Measurements from ENCODE around the gene UBB.
A peak's percentile ranks its signal among the peaks of the same experiment; 100 is the strongest.

UBB gene

GRCh38 chr17:16380640-16381495 lies at the start of gene UBB:
TSS of gene UBB (plus strand) at chr17:16381091. CDS start at chr17:16381908, 817 bp downstream.
- Histone ChIP-seq H3K4me3 (ENCODE audit: low read depth, low read length) (peak within 1 kb of the TSS; percentile 94), H3K9me3 (ENCODE audit: control insufficient read depth, insufficient read depth, low read length) (no peaks in the 10 kb centered on the region), H3K27me3 (ENCODE audit: control insufficient read depth, insufficient read depth, low read length) (no peaks in the 10 kb centered on the region), H3K4me1 (ENCODE audit: control insufficient read depth, insufficient read depth, low read length) (no peaks in the 10 kb centered on the region), H3K9ac (ENCODE audit: low read depth, low read length) (peak within 1 kb of the TSS; percentile 93), H3K36me3 (ENCODE audit: control insufficient read depth, insufficient read depth, low read length) (peaks cover 7% of the 10 kb centered on the region)

DNA sequence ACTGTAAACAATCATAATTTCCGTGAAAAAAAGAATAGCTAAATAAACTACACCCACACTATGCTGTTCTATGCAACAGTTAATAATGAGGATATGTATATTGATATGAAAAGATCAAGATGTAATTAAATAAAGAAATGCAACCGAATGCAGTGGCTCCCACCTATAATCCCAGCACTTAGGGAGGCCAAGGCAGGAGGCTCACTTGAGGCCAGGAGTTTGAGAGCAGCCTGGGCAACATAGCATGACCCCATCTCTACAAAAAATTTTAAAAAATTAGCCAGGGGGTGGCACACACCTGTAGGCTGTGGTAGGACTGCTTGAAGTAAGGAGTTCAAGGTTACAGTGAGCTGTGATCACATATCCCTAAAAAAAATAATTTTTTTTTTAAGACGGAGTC lies 42.5 kb upstream of the UBB start:
- H3K4me3 ChIP-seq (ENCODE audit: low read depth, low read length) = no peak overlapping the region
- H3K36me3 ChIP-seq (ENCODE audit: control insufficient read depth, insufficient read depth, low read length) = peaks cover 4% of the 10 kb centered on the region
- H3K27me3 ChIP-seq (ENCODE audit: control insufficient read depth, insufficient read depth, low read length) = no peaks in the 10 kb centered on the region
- H3K9me3 ChIP-seq (ENCODE audit: control insufficient read depth, insufficient read depth, low read length) = no peaks in the 10 kb centered on the region
- no peak overlapping the region for H3K9ac ChIP-seq (ENCODE audit: low read depth, low read length)
- no peaks in the 10 kb centered on the region for H3K4me1 ChIP-seq (ENCODE audit: control insufficient read depth, insufficient read depth, low read length)

DNA sequence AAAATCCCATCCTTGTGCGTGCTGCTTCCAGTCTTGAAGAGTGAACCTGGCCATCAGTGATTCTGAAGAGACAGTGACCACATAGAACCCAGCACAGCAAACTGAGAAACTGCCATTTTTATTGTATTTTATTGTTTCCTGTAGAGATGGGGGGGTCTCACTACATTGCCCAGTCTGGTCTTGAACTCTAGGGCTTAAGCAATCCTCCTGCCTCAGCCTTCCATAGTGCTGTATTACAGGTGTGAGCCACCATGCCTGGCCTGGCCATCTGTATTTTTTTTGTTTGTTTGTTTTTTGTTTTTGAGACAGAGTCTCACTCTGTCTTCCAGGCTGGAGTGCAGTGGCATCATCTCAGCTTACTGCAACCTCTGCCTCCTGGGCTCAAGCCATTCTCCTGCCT lies 41.5 kb upstream of the UBB start:
- H3K4me3 ChIP-seq (ENCODE audit: low read depth, low read length) = no peak overlapping the region
- no peaks in the 10 kb centered on the region for H3K9me3 ChIP-seq (ENCODE audit: control insufficient read depth, insufficient read depth, low read length)
- H3K27me3 ChIP-seq (ENCODE audit: control insufficient read depth, insufficient read depth, low read length) = no peaks in the 10 kb centered on the region
- H3K36me3 ChIP-seq (ENCODE audit: control insufficient read depth, insufficient read depth, low read length) = peaks cover 12% of the 10 kb centered on the region
- H3K4me1 ChIP-seq (ENCODE audit: control insufficient read depth, insufficient read depth, low read length) = no peaks in the 10 kb centered on the region
- no peak overlapping the region for H3K9ac ChIP-seq (ENCODE audit: low read depth, low read length)

DNA sequence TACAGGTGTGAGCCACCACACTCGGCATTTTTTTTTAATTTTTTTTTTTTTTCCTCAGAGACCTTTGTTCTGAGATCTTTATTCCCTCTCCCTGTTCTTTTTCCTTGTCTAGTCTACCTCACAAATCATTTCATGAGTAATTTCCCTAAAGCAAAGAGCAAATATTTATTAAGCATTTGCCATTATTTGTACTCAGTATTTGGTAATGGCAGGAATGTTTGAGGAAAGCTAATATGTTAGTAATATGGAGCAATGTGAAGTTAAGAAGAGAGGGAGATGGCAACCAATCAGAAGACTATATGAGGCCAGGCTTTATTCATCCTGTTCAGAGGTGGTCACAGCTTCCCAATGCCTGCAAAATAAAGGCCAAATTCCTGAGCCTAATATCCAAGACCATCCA lies 40.9 kb upstream of the UBB start:
- H3K4me1 ChIP-seq (ENCODE audit: control insufficient read depth, insufficient read depth, low read length) = no peaks in the 10 kb centered on the region
- peaks cover 12% of the 10 kb centered on the region for H3K36me3 ChIP-seq (ENCODE audit: control insufficient read depth, insufficient read depth, low read length)
- H3K9me3 ChIP-seq (ENCODE audit: control insufficient read depth, insufficient read depth, low read length) = no peaks in the 10 kb centered on the region
- no peaks in the 10 kb centered on the region for H3K27me3 ChIP-seq (ENCODE audit: control insufficient read depth, insufficient read depth, low read length)
- H3K9ac ChIP-seq (ENCODE audit: low read depth, low read length) = no peak overlapping the region
- no peak overlapping the region for H3K4me3 ChIP-seq (ENCODE audit: low read depth, low read length)

- Histone ChIP-seq H3K9me3 (ENCODE audit: control insufficient read depth, insufficient read depth, low read length) (no peaks in the 10 kb centered on the region), H3K9ac (ENCODE audit: low read depth, low read length) (no peak overlapping the region), H3K36me3 (ENCODE audit: control insufficient read depth, insufficient read depth, low read length) (peaks cover 16% of the 10 kb centered on the region), H3K27me3 (ENCODE audit: control insufficient read depth, insufficient read depth, low read length) (no peaks in the 10 kb centered on the region), H3K4me1 (ENCODE audit: control insufficient read depth, insufficient read depth, low read length) (no peaks in the 10 kb centered on the region), H3K4me3 (ENCODE audit: low read depth, low read length) (no peak overlapping the region)
Observed at GRCh38 chr17:16342979-16343378, 37.9 kb upstream of the UBB start.

- H3K4me1 ChIP-seq (ENCODE audit: control insufficient read depth, insufficient read depth, low read length) = no peaks in the 10 kb centered on the region
- H3K36me3 ChIP-seq (ENCODE audit: control insufficient read depth, insufficient read depth, low read length) = peaks cover 18% of the 10 kb centered on the region
- no peak overlapping the region for H3K9ac ChIP-seq (ENCODE audit: low read depth, low read length)
- H3K4me3 ChIP-seq (ENCODE audit: low read depth, low read length) = no peak overlapping the region
- no peaks in the 10 kb centered on the region for H3K27me3 ChIP-seq (ENCODE audit: control insufficient read depth, insufficient read depth, low read length)
- no peaks in the 10 kb centered on the region for H3K9me3 ChIP-seq (ENCODE audit: control insufficient read depth, insufficient read depth, low read length)
Observed at GRCh38 chr17:16343569-16343968, 37.3 kb upstream of the UBB start.

DNA sequence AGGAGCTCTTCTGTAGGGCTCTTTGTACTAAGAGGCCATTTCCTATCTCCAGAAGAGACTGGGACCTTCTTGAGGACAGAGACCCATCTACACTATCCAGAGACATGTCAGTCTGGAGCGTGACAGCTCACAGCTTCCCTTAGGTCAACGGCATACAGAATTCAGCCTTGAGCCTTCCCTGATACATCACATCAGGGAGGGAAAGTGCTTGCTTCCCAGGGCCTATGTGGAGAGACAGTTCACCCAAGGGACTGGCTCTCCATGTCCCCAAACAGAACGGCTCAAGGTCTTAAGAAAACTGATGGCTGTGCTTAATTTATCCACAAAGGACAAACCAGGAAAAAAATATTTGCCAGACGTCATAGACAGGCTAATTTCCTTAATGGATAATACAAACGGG lies 35.3 kb upstream of the UBB start:
- no peaks in the 10 kb centered on the region for H3K4me1 ChIP-seq (ENCODE audit: control insufficient read depth, insufficient read depth, low read length)
- peaks cover 23% of the 10 kb centered on the region for H3K36me3 ChIP-seq (ENCODE audit: control insufficient read depth, insufficient read depth, low read length)
- no peaks in the 10 kb centered on the region for H3K9me3 ChIP-seq (ENCODE audit: control insufficient read depth, insufficient read depth, low read length)
- no peaks in the 10 kb centered on the region for H3K27me3 ChIP-seq (ENCODE audit: control insufficient read depth, insufficient read depth, low read length)
- H3K4me3 ChIP-seq (ENCODE audit: low read depth, low read length) = no peak overlapping the region
- no peak overlapping the region for H3K9ac ChIP-seq (ENCODE audit: low read depth, low read length)

DNA sequence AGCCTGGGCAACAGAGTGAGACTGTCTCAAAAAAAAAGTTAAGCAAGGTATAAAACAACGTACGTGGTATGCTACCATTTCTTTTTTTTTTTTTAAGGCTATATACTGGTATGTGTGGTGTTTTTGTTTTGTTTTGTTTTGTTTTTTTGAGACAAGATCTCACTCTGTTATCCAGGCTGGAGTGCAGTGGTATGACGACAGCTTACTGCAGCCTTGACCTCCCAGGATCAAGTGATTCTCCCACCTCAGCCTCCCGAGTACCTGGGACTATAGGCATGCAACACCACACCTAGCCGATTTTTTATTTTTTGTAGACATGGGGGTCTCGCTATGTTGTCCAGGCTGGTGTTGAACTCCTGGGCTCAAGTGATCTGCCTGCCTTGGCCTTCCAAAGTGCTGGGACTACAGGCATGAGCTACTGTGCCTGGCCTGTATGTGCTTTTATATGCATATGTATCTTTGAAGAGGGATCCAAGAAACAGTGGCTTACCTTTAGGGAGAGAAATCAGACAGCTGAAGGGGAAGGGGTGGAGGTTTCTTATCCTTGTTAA lies 34.1 kb upstream of the UBB start:
- Histone ChIP-seq H3K4me1 (ENCODE audit: control insufficient read depth, insufficient read depth, low read length) (no peaks in the 10 kb centered on the region), H3K9me3 (ENCODE audit: control insufficient read depth, insufficient read depth, low read length) (no peaks in the 10 kb centered on the region), H3K9ac (ENCODE audit: low read depth, low read length) (no peak overlapping the region), H3K27me3 (ENCODE audit: control insufficient read depth, insufficient read depth, low read length) (peaks cover 2% of the 10 kb centered on the region), H3K36me3 (ENCODE audit: control insufficient read depth, insufficient read depth, low read length) (peaks cover 23% of the 10 kb centered on the region), H3K4me3 (ENCODE audit: low read depth, low read length) (no peak overlapping the region)

DNA sequence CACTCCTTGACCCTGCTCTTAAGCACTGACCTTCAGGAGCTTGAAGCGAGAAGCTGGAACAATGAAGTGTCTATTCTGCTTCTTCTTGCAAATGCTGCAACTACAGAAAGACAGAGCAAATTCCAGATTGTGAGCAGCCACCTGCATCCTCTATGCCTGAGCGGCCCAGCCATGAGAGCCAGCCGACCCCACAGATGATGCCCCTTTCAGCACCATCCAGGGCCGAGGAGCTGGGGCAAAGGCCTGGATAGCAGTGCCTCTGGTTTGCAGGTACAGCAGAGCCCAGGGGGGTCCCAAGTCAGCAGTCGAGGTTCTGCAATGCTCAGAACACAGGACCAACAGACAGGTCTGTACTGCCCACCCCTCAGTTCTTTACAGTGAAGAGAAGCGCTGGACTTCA lies 32.3 kb upstream of the UBB start:
- no peaks in the 10 kb centered on the region for H3K4me1 ChIP-seq (ENCODE audit: control insufficient read depth, insufficient read depth, low read length)
- peaks cover 19% of the 10 kb centered on the region for H3K36me3 ChIP-seq (ENCODE audit: control insufficient read depth, insufficient read depth, low read length)
- no peaks in the 10 kb centered on the region for H3K9me3 ChIP-seq (ENCODE audit: control insufficient read depth, insufficient read depth, low read length)
- H3K27me3 ChIP-seq (ENCODE audit: control insufficient read depth, insufficient read depth, low read length) = peaks cover 10% of the 10 kb centered on the region
- no peak overlapping the region for H3K9ac ChIP-seq (ENCODE audit: low read depth, low read length)
- no peak overlapping the region for H3K4me3 ChIP-seq (ENCODE audit: low read depth, low read length)

- Histone ChIP-seq H3K9me3 (ENCODE audit: control insufficient read depth, insufficient read depth, low read length) (no peaks in the 10 kb centered on the region), H3K36me3 (ENCODE audit: control insufficient read depth, insufficient read depth, low read length) (peaks cover 11% of the 10 kb centered on the region), H3K27me3 (ENCODE audit: control insufficient read depth, insufficient read depth, low read length) (peaks cover 10% of the 10 kb centered on the region), H3K4me3 (ENCODE audit: low read depth, low read length) (no peak overlapping the region), H3K4me1 (ENCODE audit: control insufficient read depth, insufficient read depth, low read length) (no peaks in the 10 kb centered on the region), H3K9ac (ENCODE audit: low read depth, low read length) (no peak overlapping the region)
Observed at GRCh38 chr17:16349431-16349830, 31.5 kb upstream of the UBB start.

GRCh38 chr17:16351831-16352230 lies 29.1 kb upstream of the UBB start:
- H3K9me3 ChIP-seq (ENCODE audit: control insufficient read depth, insufficient read depth, low read length) = no peaks in the 10 kb centered on the region
- peak overlapping the region; percentile 84 for H3K4me3 ChIP-seq (ENCODE audit: low read depth, low read length)
- peaks cover 10% of the 10 kb centered on the region for H3K36me3 ChIP-seq (ENCODE audit: control insufficient read depth, insufficient read depth, low read length)
- H3K27me3 ChIP-seq (ENCODE audit: control insufficient read depth, insufficient read depth, low read length) = peaks cover 19% of the 10 kb centered on the region
- H3K9ac ChIP-seq (ENCODE audit: low read depth, low read length) = peak overlapping the region; percentile 76
- H3K4me1 ChIP-seq (ENCODE audit: control insufficient read depth, insufficient read depth, low read length) = no peaks in the 10 kb centered on the region

DNA sequence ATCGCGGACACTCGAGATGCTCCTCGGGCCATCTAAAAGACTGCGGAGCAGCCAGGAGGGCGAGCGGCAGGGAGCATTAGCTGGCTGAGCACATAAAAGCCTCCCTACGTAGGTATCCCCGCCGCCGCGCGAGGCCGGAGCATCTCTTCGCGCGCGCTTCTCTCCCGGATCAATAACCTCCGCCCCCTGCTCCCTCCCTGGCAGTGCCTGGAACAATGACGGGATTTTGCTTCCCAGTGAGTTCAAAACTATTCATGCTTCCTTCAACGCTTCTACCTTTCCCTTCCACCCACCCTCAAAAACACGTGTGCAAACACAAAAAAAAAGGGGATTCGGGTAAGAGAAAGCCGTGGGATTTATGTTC lies 28.6 kb upstream of the UBB start:
- Histone ChIP-seq H3K9ac (ENCODE audit: low read depth, low read length) (peak overlapping the region; percentile 76), H3K4me1 (ENCODE audit: control insufficient read depth, insufficient read depth, low read length) (no peaks in the 10 kb centered on the region), H3K27me3 (ENCODE audit: control insufficient read depth, insufficient read depth, low read length) (peaks cover 22% of the 10 kb centered on the region), H3K36me3 (ENCODE audit: control insufficient read depth, insufficient read depth, low read length) (peaks cover 7% of the 10 kb centered on the region), H3K4me3 (ENCODE audit: low read depth, low read length) (peak overlapping the region; percentile 84), H3K9me3 (ENCODE audit: control insufficient read depth, insufficient read depth, low read length) (no peaks in the 10 kb centered on the region)
